Stomach smooth muscle (tissue), 2 donors: ENCODE results near the gene ACTN3.

ENCODE experiments used
- H3K27ac ChIP-seq: one replicate; pipeline ENCODE4 v1.7.0; 2013; ENCODE audit warnings: mild to moderate bottlenecking, low read length, inconsistent platforms
- H3K27me3 ChIP-seq, 2 donors: one replicate each; pipeline ENCODE4 v1.7.0; 2013; ENCODE audit warnings: low read length in 2 of 2; ENCODE audit not compliant: insufficient read depth in 2 of 2, control insufficient read depth in 1 of 2
- H3K36me3 ChIP-seq, 2 donors: one replicate each; pipeline ENCODE4 v1.7.0; 2013; ENCODE audit warnings: low read length in 2 of 2; ENCODE audit not compliant: control insufficient read depth in 2 of 2, insufficient read depth in 2 of 2
- H3K4me1 ChIP-seq: one replicate; pipeline ENCODE4 v1.7.0; 2013; ENCODE audit warnings: low read length; ENCODE audit not compliant: control insufficient read depth, insufficient read depth
- H3K4me3 ChIP-seq, 2 donors: one replicate each; pipeline ENCODE4 v1.7.0; 2013; ENCODE audit warnings: low read length in 2 of 2
- H3K9ac ChIP-seq, 2 donors: one replicate each; pipeline ENCODE4 v1.7.0; 2013; ENCODE audit warnings: low read length in 2 of 2, mild to moderate bottlenecking in 1 of 2
- H3K9me3 ChIP-seq, 2 donors: one replicate each; pipeline ENCODE4 v1.7.0; 2013; ENCODE audit warnings: low read length in 2 of 2; ENCODE audit not compliant: control insufficient read depth in 2 of 2
- donor health status: healthy.
- donor health status: Pancreatic carcinoma.

The ACTN3 gene

GRCh38 chr11:66546368-66546965, at the start of gene ACTN3:
TSS of gene ACTN3 (plus strand) at chr11:66546903. CDS start at chr11:66546938, 35 bp downstream.
- Histone ChIP-seq H3K27me3 (no peaks in the 10 kb centered on the region), H3K4me1 (peaks cover 33% of the 10 kb centered on the region), H3K36me3 (peaks cover 10 to 14% of the 10 kb centered on the region in 2 donors), H3K4me3 (peak within 1 kb of the TSS; percentile 75 to 80), H3K9ac (peak within 1 kb of the TSS; percentile 78 to 81), H3K9me3 (no peaks in the 10 kb centered on the region), H3K27ac (peak within 1 kb of the TSS; percentile 60)

- Histone ChIP-seq H3K36me3 (peaks cover 0 to 12% of the 10 kb centered on the region in 2 donors), H3K9me3 (no peaks in the 10 kb centered on the region), H3K9ac (no peak overlapping the region), H3K4me1 (no peaks in the 10 kb centered on the region), H3K27me3 (no peaks in the 10 kb centered on the region), H3K27ac (no peak overlapping the region), H3K4me3 (no peak overlapping the region)
These were observed 49.5 kb upstream of the ACTN3 start for GRCh38 chr11:66497206-66497605.

GRCh38 chr11:66498506-66498905, 48.2 kb upstream of the ACTN3 start:
- H3K9ac ChIP-seq: no peak overlapping the region
- no peaks in the 10 kb centered on the region for H3K27me3 ChIP-seq
- peaks cover 0 to 8% of the 10 kb centered on the region in 2 donors for H3K36me3 ChIP-seq
- H3K27ac ChIP-seq: no peak overlapping the region
- H3K4me1 ChIP-seq: no peaks in the 10 kb centered on the region
- no peaks in the 10 kb centered on the region for H3K9me3 ChIP-seq
- H3K4me3 ChIP-seq: no peak overlapping the region

- Histone ChIP-seq H3K4me1 (peaks cover 4% of the 10 kb centered on the region), H3K36me3 (peaks cover 0 to 7% of the 10 kb centered on the region in 2 donors), H3K4me3 (no peak overlapping the region), H3K9me3 (no peaks in the 10 kb centered on the region), H3K27me3 (no peaks in the 10 kb centered on the region), H3K27ac (no peak overlapping the region), H3K9ac (no peak overlapping the region)
These were observed 41.4 kb upstream of the ACTN3 start for GRCh38 chr11:66505276-66505816.

DNA sequence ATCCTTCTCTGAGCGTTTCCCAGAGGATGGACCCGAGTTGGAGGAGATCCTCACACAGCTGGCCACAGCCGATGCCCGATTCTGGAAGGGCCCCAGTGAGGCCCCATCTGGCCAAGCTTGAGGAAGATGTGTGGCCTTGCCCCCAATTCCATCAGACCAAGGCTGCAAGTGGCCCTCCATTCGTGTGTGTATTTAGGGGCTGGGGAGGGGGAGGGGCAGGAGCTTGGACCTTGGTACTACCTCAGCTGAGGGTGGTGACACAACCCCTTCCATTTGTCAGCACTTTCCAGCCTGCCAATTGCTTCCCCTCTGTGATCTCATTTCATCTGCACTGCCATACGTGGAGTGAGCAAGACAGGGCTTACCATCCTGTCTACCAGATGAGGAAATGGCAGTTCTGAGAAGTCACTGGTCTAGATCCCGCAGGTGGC, 37.6 kb upstream of the ACTN3 start:
- peaks cover 15% of the 10 kb centered on the region for H3K4me1 ChIP-seq
- no peak overlapping the region for H3K4me3 ChIP-seq
- no peaks in the 10 kb centered on the region for H3K27me3 ChIP-seq
- no peak overlapping the region for H3K27ac ChIP-seq
- no peak overlapping the region for H3K9ac ChIP-seq
- no peaks in the 10 kb centered on the region for H3K9me3 ChIP-seq
- peaks cover 5 to 13% of the 10 kb centered on the region in 2 donors for H3K36me3 ChIP-seq

- H3K9ac ChIP-seq: peak within 1 kb of the TSS; percentile 85 to 90
- H3K27me3 ChIP-seq: no peaks in the 10 kb centered on the region
- H3K4me1 ChIP-seq: peaks cover 15% of the 10 kb centered on the region
- H3K36me3 ChIP-seq: peaks cover 7 to 17% of the 10 kb centered on the region in 2 donors
- no peaks in the 10 kb centered on the region for H3K9me3 ChIP-seq
- H3K4me3 ChIP-seq: peak within 1 kb of the TSS; percentile 94 to 100
- peak within 1 kb of the TSS; percentile 60 for H3K27ac ChIP-seq
These were observed 36.3 kb upstream of the ACTN3 start, which contains the start of gene BBS1 for GRCh38 chr11:66510271-66510989. TSS of gene BBS1 (plus strand) at chr11:66510635. CDS start at chr11:66510660, 25 bp downstream.

DNA sequence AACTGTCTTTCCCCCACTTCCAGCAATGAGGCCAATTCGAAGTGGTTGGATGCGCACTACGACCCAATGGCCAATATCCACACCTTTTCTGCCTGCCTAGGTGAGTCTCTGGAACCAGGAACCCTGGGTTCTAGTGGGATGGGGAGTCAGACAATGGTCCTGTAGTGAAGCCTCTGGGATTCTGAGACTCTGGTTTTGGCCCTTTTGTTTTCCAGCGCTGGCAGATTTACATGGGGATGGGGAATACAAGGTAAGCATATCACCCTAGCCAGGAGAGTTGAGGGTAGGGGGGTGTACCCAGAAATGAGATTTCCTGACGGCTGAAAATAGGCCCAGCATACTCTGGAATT, 35.7 kb upstream of the ACTN3 start:
- Histone ChIP-seq H3K4me3 (peak overlapping the region; percentile 94 to 100), H3K4me1 (peaks cover 15% of the 10 kb centered on the region), H3K27me3 (no peaks in the 10 kb centered on the region), H3K36me3 (peaks cover 8 to 20% of the 10 kb centered on the region in 2 donors), H3K9me3 (no peaks in the 10 kb centered on the region), H3K9ac (peak overlapping the region; percentile 85 to 90), H3K27ac (peak overlapping the region; percentile 60)

DNA sequence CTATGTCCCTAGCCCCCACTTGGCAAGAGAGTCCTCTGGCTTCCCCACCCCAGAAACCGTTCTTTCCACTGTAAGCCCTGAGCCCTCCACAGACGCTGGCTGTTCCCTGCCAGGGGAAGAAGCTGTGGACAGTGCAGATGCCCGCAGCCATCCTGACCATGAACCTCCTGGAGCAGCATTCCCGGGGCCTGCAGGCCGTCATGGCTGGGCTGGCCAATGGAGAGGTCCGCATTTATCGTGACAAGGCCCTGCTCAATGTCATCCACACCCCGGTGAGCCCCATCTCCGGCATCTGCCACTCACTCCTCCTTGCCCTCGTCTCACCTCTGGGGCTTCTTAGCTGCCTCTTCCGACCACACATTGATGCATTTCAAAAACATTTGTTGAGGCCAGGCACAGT, 23.1 kb upstream of the ACTN3 start:
- Histone ChIP-seq H3K4me1 (no peaks in the 10 kb centered on the region), H3K9me3 (no peaks in the 10 kb centered on the region), H3K27ac (no peak overlapping the region), H3K36me3 (peaks cover 19 to 33% of the 10 kb centered on the region in 2 donors), H3K4me3 (no peak overlapping the region), H3K9ac (no peak overlapping the region), H3K27me3 (no peaks in the 10 kb centered on the region)

DNA sequence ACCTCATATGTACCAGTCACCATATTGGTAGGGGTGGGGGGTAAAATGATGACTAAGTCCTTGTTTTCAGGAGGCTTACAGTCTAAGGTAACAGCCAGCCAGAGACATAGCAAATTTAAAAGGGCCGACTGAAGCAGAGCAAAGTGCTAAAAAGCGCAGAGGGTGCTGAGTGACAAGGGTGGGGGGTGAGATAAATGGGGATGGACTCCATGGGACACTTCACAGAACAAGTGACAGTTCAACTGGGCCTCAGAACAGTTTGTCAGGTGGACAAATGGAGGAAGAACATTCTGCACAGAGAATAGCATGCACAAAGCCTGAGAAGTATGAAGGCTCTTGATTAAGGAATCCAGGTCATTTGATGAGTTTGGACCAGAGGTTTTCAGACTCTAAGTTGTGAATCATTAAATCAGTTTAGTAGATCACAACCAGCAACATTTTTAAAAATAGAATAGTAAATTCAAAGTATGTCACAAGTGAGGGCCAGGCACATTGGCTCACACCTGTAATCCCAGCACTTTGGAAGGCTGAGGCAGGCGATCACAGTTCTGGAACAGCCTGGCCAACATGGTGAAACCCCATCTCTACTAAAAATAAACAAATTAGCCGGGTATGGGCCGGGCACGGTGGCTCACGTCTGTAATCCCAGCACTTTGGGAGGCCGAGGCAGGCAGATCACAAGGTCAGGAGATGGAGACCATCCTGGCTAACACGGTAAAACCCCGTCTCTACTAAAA, 22.2 kb upstream of the ACTN3 start:
- peaks cover 14 to 34% of the 10 kb centered on the region in 2 donors for H3K36me3 ChIP-seq
- H3K4me3 ChIP-seq: no peak overlapping the region
- no peak overlapping the region for H3K27ac ChIP-seq
- H3K9me3 ChIP-seq: no peaks in the 10 kb centered on the region
- no peaks in the 10 kb centered on the region for H3K4me1 ChIP-seq
- H3K9ac ChIP-seq: no peak overlapping the region
- H3K27me3 ChIP-seq: no peaks in the 10 kb centered on the region

GRCh38 chr11:66529069-66529468, 17.6 kb upstream of the ACTN3 start:
- no peak overlapping the region for H3K27ac ChIP-seq
- peaks cover 12 to 31% of the 10 kb centered on the region in 2 donors for H3K36me3 ChIP-seq
- no peak overlapping the region for H3K9ac ChIP-seq
- no peaks in the 10 kb centered on the region for H3K4me1 ChIP-seq
- H3K27me3 ChIP-seq: no peaks in the 10 kb centered on the region
- no peaks in the 10 kb centered on the region for H3K9me3 ChIP-seq
- no peak overlapping the region for H3K4me3 ChIP-seq
